HCT116 (cell line): ENCODE measurements around the gene CEP20.

Source experiments
- EZH2 ChIP-seq: fragments of 200-600 bp; sonication (generic); IDR thresholded peaks from 2 replicates; pipeline ENCODE4 v1.6.1; 2017; ENCODE audit warnings: antibody characterized with exemption, mixed run types
- POLR2A ChIP-seq: IDR thresholded peaks from 2 replicates; pipeline ENCODE4 v1.7.0; 2011; ENCODE audit warnings: borderline replicate concordance; ENCODE audit not compliant: insufficient read depth, insufficient read length; ENCODE audit errors: extremely low read depth

- TF ChIP-seq POLR2A (no peak), EZH2 (no peak)
Measured at GRCh38 chr16:15822957-15823356, 65.4 kb downstream of the CEP20 start.
